GM12878 (cell line): ENCODE measurements around the gene EFCAB11. TPM values are rescaled to one million over a fixed set of nuclear protein-coding genes. Genes with fewer than 3 reads are reported as not detected.
A peak's percentile ranks its signal among the peaks of the same experiment; 100 is the strongest.

ENCODE experiments used
- ATAC-seq: fragments of 200-7000 bp; cut with Tn5 transposase; 3 replicates; pipeline ENCODE4 v1.9.1; 2020; ENCODE audit warnings: mild to moderate bottlenecking, moderate library complexity
- BruUV-seq: library from RNA; stranded (reverse); fragments of 400-500 nt; replicated peaks from 2 replicates; lab custom pipeline; 2021; lab: Mats Ljungman, UMichigan
- CTCF ChIA-PET: fragments of 300-600 bp; sonication (Branson Sonifier 250); formaldehyde crosslinking; extraction: SDS; loops from one replicate; lab custom pipeline; 2021; ENCODE audit warnings: inconsistent platforms; lab: Yijun Ruan, JAX
- POLR2A ChIA-PET: fragments of 350-600 bp; formaldehyde crosslinking; extraction: SDS; loops from one replicate; lab custom pipeline; 2021; ENCODE audit warnings: inconsistent platforms; lab: Charles Lee
- RAD21 ChIA-PET: fragments of 300-600 bp; sonication (Branson Sonifier 250); formaldehyde crosslinking; loops from one replicate; lab custom pipeline; 2023; ENCODE audit warnings: antibody characterized with exemption; ENCODE audit not compliant: unreplicated experiment; lab: Charles Lee
- SMC1A ChIA-PET: fragments of 300-600 bp; sonication (Branson Sonifier 250); formaldehyde crosslinking; loops from one replicate; lab custom pipeline; 2023; ENCODE audit not compliant: unreplicated experiment, uncharacterized antibody; lab: Charles Lee
- DNase-seq: peaks from one replicate; pipeline ENCODE4 v3.0.0-alpha.2; 2011; ENCODE audit warnings: low read depth, low spot score
- FAIRE-seq: peaks from 3 replicates; lab custom pipeline; 2011; peaks lifted over from hg19 to GRCh38; lab: Jason Lieb, UNC
- H2AFZ ChIP-seq: 2 replicates; pipeline ENCODE4 v1.6.0; 2011; ENCODE audit warnings: low read depth, low read length, control low read depth; ENCODE audit not compliant: control insufficient read depth
- H3K27ac ChIP-seq: 2 replicates; pipeline ENCODE4 v1.5.1; 2011; ENCODE audit warnings: control low read depth; ENCODE audit not compliant: control insufficient read depth, insufficient read depth
- H3K27me3 ChIP-seq, 2 experiments: replicated peaks in 1 of 2; 2 replicates each; pipeline versions ENCODE4 v1.6.0 to v1.6.1; 2011; ENCODE audit warnings: low read length in 1 of 2; ENCODE audit not compliant: control insufficient read depth in 2 of 2, insufficient read depth in 2 of 2
- H3K36me3 ChIP-seq, 2 experiments: 2 replicates each; pipeline ENCODE4 v1.5.1; 2011; ENCODE audit warnings: low read length in 1 of 2; ENCODE audit not compliant: control insufficient read depth in 2 of 2, insufficient read depth in 2 of 2
- H3K4me1 ChIP-seq: 2 replicates; pipeline ENCODE4 v1.6.1; 2011; ENCODE audit warnings: mild to moderate bottlenecking, low read length, moderate library complexity, mixed read lengths; ENCODE audit not compliant: control insufficient read depth, insufficient read depth
- H3K4me2 ChIP-seq: 2 replicates; pipeline ENCODE4 v1.6.0; 2011; ENCODE audit warnings: control low read depth; ENCODE audit not compliant: control insufficient read depth, insufficient read depth
- H3K4me3 ChIP-seq: fragments of 200-600 bp; sonication (generic); 2 replicates; pipeline ENCODE4 v1.5.1; 2016
- H3K79me2 ChIP-seq: 2 replicates; pipeline ENCODE4 v1.6.0; 2011; ENCODE audit warnings: low read length; ENCODE audit not compliant: control insufficient read depth, insufficient read depth
- H3K9ac ChIP-seq: 2 replicates; pipeline ENCODE4 v1.8.0; 2011; ENCODE audit warnings: low read length, control low read depth, mixed read lengths; ENCODE audit not compliant: control insufficient read depth, insufficient read depth
- H3K9me3 ChIP-seq: replicated peaks from 3 replicates; pipeline ENCODE4 v1.5.1; 2011; ENCODE audit warnings: mild to moderate bottlenecking, low read length; ENCODE audit not compliant: control insufficient read depth, insufficient read depth
- H4K20me1 ChIP-seq: 2 replicates; pipeline ENCODE4 v1.6.0; 2011; ENCODE audit not compliant: control insufficient read depth, insufficient read depth
- ESRRA ChIP-seq: IDR thresholded peaks from 2 replicates; pipeline ENCODE4 v1.6.1; 2012; ENCODE audit warnings: mild to moderate bottlenecking, low read length, improper control_type of control experiment
- MLLT1 ChIP-seq: fragments of 450-650 bp; IDR thresholded peaks from 2 replicates; pipeline ENCODE4 v1.6.1; 2016; ENCODE audit warnings: mild to moderate bottlenecking
- WGBS: methylation state at CpG from one replicate; pipeline ENCODE4 v1.1.6; 2016; ENCODE audit warnings: low lambda C conversion rate; ENCODE audit not compliant: insufficient replicate concordance, insufficient coverage; ENCODE audit errors: missing lambda C conversion rate; 5-methylcytosine and 5-hydroxymethylcytosine counted together
- in situ Hi-C: fragments of 300-500 bp; cut with MboI; formaldehyde crosslinking; loops from 9 replicates; pipeline ENCODE4 v1.14.3; 2018; ENCODE audit warnings: mixed read lengths
- intact Hi-C: fragments of 100-400 bp; cut with micrococcal nuclease; formaldehyde crosslinking; loops from one replicate; pipeline ENCODE4 v1.14.2; 2022; ENCODE audit not compliant: unreplicated experiment
- polyA plus RNA-seq, 11 experiments: library from polyadenylated mRNA; depleted of rRNA in 4 of 11; unstranded in 6 of 11; stranded (reverse) in 5 of 11; fragments of >200 nt; fragmentation: Nextera tagmentation in 4 of 11; fragmentation: Illumina TruSeq in 1 of 11; extraction: Ambion mirVana in 4 of 11; extraction: Trizol in 1 of 11; gene quantifications; 1 replicate in 1 of 11; 2 replicates in 10 of 11; pipeline versions ENCODE4 v1.2.1 to v1.2.3, GENCODE V29; 2011 to 2016; ENCODE audit warnings: inconsistent platforms in 2 of 11, missing spikeins in 2 of 11, low read depth in 1 of 11
- total RNA-seq, 4 experiments: library from RNA; depleted of rRNA in 3 of 4; stranded (reverse); fragments of >200 nt in 3 of 4; fragmentation: Illumina TruSeq in 1 of 4; extraction: Trizol in 1 of 4; gene quantifications; 2 replicates each; pipeline versions ENCODE4 v1.2.1 to v1.2.3, GENCODE V29; 2013 to 2021

Gene EFCAB11
- total and polyA plus RNA-seq, 10 of the 15 experiments (the other 5 are each of a cell fraction or from before 2014, with no cell fraction given): 8.6 to 37.4 (median 18.0) TPM

GRCh38 chr14:89956661-89957009 lies 2.1 kb upstream of the EFCAB11 start:
- peak overlapping the region; percentile 65 for H3K4me3 ChIP-seq
- peaks cover 34% of the 10 kb centered on the region for H3K79me2 ChIP-seq
- DNase-seq: no peak
- 19% methylated on average over 15 of the region's 15 CpGs for WGBS
- ChIA-PET SMC1A (interaction anchor here (0.6 to 1.6 kb wide), 4 partner anchors 9 to 41 kb away, joined by 3 to 4 read pairs (median 4); no protein-coding TSS in a partner anchor), CTCF (interaction anchor here (0.9 to 7.9 kb wide), 3 partner anchors 9 to 17 kb away, joined by 6 to 65 read pairs (median 9); no protein-coding TSS in a partner anchor), POLR2A (interaction anchor here (0.7 kb wide), 2 partner anchors 11 to 27 kb away, joined by 3 to 5 read pairs; no protein-coding TSS in a partner anchor), RAD21 (no interaction called here)
- peak overlapping the region; percentile 93 for H3K9ac ChIP-seq
- H3K9me3 ChIP-seq: peaks cover 7% of the 10 kb centered on the region; the same call in 1 of the 3 replicates
- no peak for FAIRE-seq
- H3K4me1 ChIP-seq: peaks cover 9% of the 10 kb centered on the region
- no peak for TF ChIP-seq ESRRA
- 0 out of 2 replicates have a peak, but pooled peaks have one; percentile 56 for TF ChIP-seq MLLT1
- H3K4me2 ChIP-seq: peak overlapping the region; percentile 90
- H3K27ac ChIP-seq: peak overlapping the region; percentile 94
- H3K27me3 ChIP-seq: no peaks in the 10 kb centered on the region
- intact Hi-C loops (loop anchor here (10.0 kb wide), 1 partner anchor 1962 kb away; the partner anchor contains the start of gene GALC), in situ Hi-C loops (no loop called here)
- no peak overlapping the region for H2AFZ ChIP-seq
- ATAC-seq: no peak
- H3K36me3 ChIP-seq: peaks cover 0 to 8% of the 10 kb centered on the region in 2 experiments; a peak in 1 of 4 replicates
- no peaks in the 10 kb centered on the region for H4K20me1 ChIP-seq
- BruUV-seq: no TSS peak
